GM12874 (cell line): ENCODE data around the gene RERE.

Experiments used
- CTCF ChIP-seq: IDR thresholded peaks from 2 replicates; pipeline ENCODE4 v1.5.1; 2011; ENCODE audit warnings: low read depth, mild to moderate bottlenecking, control low read depth, low read length, moderate library complexity; ENCODE audit not compliant: insufficient read depth

Gene RERE

GRCh38 chr1:8482979-8483381 is 334.5 kb downstream of the RERE start:
- TF ChIP-seq CTCF: no peak

GRCh38 chr1:8481650-8482380 is 335.6 kb downstream of the RERE start:
- TF ChIP-seq CTCF: no peak

- TF ChIP-seq CTCF: no peak
Measured at GRCh38 chr1:8478566-8478965, 338.9 kb downstream of the RERE start.

- no peak for TF ChIP-seq CTCF
Measured at GRCh38 chr1:8477983-8478362, 339.5 kb downstream of the RERE start.

GRCh38 chr1:8477166-8477982 is 340.1 kb downstream of the RERE start:
- no peak for TF ChIP-seq CTCF

GRCh38 chr1:8476006-8476405 is 341.4 kb downstream of the RERE start:
- TF ChIP-seq CTCF: no peak

- TF ChIP-seq CTCF: no peak
Measured at GRCh38 chr1:8474369-8474768, 343.1 kb downstream of the RERE start.
